22Rv1 (cell line): ENCODE results near the gene TMEM139.

Experiments
- ZFX ChIP-seq: fragments of 450-650 bp; IDR thresholded peaks from 2 replicates; pipeline ENCODE4 v1.6.1; 2017; ENCODE audit warnings: antibody characterized with exemption, borderline replicate concordance
- TF ChIP-seq, protein P1 (sequence below): fragments of 450-650 bp; IDR thresholded peaks from 2 replicates; pipeline ENCODE4 v1.5.1; 2017; ENCODE audit warnings: mild to moderate bottlenecking

DNA sequence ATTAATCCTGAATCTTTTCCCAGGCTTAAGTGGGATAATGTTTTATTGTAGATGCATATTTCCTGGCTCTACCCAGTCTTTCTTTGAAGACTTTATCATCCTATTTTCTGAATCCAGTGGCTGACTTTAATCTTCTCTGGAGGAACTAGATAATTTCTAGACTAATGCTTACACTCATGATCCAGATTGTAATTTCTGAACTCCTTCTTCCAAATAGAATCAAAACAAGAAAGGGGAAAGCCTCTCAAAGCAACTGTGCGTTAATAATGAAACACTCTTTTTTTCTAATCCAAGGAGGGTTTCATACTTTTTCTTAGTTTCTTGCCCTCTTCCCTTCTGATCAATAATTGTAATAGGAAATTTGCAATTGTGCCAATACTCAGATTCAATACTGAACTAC, 13.5 kb upstream of the TMEM139 start:
- TF ChIP-seq, protein P1, sequence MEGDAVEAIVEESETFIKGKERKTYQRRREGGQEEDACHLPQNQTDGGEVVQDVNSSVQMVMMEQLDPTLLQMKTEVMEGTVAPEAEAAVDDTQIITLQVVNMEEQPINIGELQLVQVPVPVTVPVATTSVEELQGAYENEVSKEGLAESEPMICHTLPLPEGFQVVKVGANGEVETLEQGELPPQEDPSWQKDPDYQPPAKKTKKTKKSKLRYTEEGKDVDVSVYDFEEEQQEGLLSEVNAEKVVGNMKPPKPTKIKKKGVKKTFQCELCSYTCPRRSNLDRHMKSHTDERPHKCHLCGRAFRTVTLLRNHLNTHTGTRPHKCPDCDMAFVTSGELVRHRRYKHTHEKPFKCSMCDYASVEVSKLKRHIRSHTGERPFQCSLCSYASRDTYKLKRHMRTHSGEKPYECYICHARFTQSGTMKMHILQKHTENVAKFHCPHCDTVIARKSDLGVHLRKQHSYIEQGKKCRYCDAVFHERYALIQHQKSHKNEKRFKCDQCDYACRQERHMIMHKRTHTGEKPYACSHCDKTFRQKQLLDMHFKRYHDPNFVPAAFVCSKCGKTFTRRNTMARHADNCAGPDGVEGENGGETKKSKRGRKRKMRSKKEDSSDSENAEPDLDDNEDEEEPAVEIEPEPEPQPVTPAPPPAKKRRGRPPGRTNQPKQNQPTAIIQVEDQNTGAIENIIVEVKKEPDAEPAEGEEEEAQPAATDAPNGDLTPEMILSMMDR: no peak
- TF ChIP-seq ZFX: no peak
